Prostate gland (tissue), 2 donors: ENCODE data around the gene CLEC16A.

Source experiments
- CTCF ChIP-seq, 4 experiments: fragments of 200-600 bp in 2 of 4; fragments of 450-650 bp in 2 of 4; sonication (generic) in 2 of 4; IDR thresholded peaks; 1 replicate in 3 of 4; 2 replicates in 1 of 4; pipeline ENCODE4 v1.5.1; 2016 to 2019; ENCODE audit warnings: antibody characterized with exemption in 4 of 4, mild to moderate bottlenecking in 2 of 4, moderate library complexity in 2 of 4
- POLR2AphosphoS5 ChIP-seq: sonication (generic); formaldehyde crosslinking; IDR thresholded peaks from one replicate; pipeline ENCODE4 v1.6.1; 2017; ENCODE audit warnings: antibody characterized with exemption

DNA sequence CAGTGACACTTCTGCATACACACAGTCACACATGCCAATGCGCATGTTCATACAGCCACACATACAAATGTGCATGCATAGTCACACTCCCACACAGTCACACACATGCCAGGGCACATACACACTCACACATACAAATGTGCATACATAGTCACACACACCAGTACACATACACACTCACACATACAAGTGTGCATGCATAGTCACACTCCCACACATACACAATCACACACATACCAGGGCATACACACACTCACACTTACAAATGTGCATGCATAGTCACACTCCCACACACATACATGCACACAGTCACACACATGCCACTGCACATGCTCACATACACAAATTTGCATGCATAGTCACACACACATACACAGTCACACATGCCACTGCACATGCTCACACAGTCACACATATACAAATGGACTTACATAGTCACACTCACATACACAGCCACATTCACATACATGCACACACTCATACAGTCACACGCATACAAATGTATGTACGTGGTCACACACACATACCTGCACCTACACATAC, 227.5 kb downstream of the CLEC16A start:
- TF ChIP-seq POLR2AphosphoS5, result no peak
- TF ChIP-seq CTCF (IDR thresholded peaks at IDR 0.05), result no peak
